Right cardiac atrium (tissue), 5 donors: ENCODE results near the gene HADHB. TPM values are rescaled to one million over a fixed set of nuclear protein-coding genes. Genes with fewer than 3 reads are reported as not detected.
"Not testable (repeated sequence)": the region's sequence is repeated elsewhere in the genome, so short reads cannot be mapped to it uniquely, and the experiment has no call there.

Source experiments
- ATAC-seq, 2 donors: fragments of 200-7000 bp; cut with Tn5 transposase; one replicate each; pipeline versions ENCODE4 v1.8.0 to v1.9.1; 2020; ENCODE audit warnings: moderate library complexity in 2 of 2, mild to moderate bottlenecking in 1 of 2
- DNase-seq, 3 donors: peaks; one replicate each; pipeline ENCODE4 v3.0.0-alpha.2; 2020
- H3K27ac ChIP-seq: one replicate; pipeline ENCODE4 v1.5.1; 2013; ENCODE audit warnings: mild to moderate bottlenecking, low read length, control low read depth, moderate library complexity
- H3K27me3 ChIP-seq: one replicate; pipeline ENCODE4 v1.6.1; 2013; ENCODE audit not compliant: control insufficient read depth, insufficient read depth
- H3K4me1 ChIP-seq: one replicate; pipeline ENCODE4 v1.6.1; 2013; ENCODE audit warnings: low read length; ENCODE audit not compliant: control insufficient read depth, insufficient read depth
- H3K4me3 ChIP-seq: one replicate; pipeline ENCODE4 v1.5.1; 2013; ENCODE audit warnings: low read length, control low read depth
- H3K9me3 ChIP-seq: one replicate; pipeline ENCODE4 v1.6.1; 2013; ENCODE audit warnings: low read length; ENCODE audit not compliant: control insufficient read depth
- WGBS: extraction: QIAGEN DNeasy Blood & Tissue Kit; methylation state at CpG from one replicate; pipeline ENCODE4 v1.1.7; 2013; 5-methylcytosine and 5-hydroxymethylcytosine counted together
- intact Hi-C, 4 donors: fragments of 100-400 bp; cut with DNase I; formaldehyde crosslinking; loops; one replicate each; pipeline versions ENCODE4 v1.11.0 to v1.14.0; 2022 to 2023
- polyA plus RNA-seq: library from polyadenylated mRNA; stranded (reverse); fragments of 200-250 nt; gene quantifications from one replicate; pipeline ENCODE4 v1.2.3, GENCODE V29; 2013
- total RNA-seq, 4 donors: library from RNA; stranded (reverse); fragmentation: NEBNext Ultra II Directional; extraction: Animal tissue kit (Norgen Biotek cat#: 25700); gene quantifications; one replicate each; pipeline ENCODE4 v1.2.1, GENCODE V29; 2021
- donor health status: healthy with polysubstance abuse.
- donor health status: DM: no; HTN: yes; CAD: no.
- donor health status: DM: no; HTN: no; CAD: no.
- donor health status: DM: no; HTN: yes; CAD: no; lungs with severe emphysema.
- donor health status: DM: yes; HTN: yes; CAD: no.

The HADHB gene
- total and polyA plus RNA-seq, 5 donors, result 750 to 992 (median 873) TPM

GRCh38 chr2:26245231-26245732, 543 bp downstream of the HADHB start:
- peak; percentile 42 to 61 for ATAC-seq
- Histone ChIP-seq H3K4me3 (peak overlapping the region; percentile 95), H3K27me3 (no peaks in the 10 kb centered on the region), H3K4me1 (no peaks in the 10 kb centered on the region), H3K9me3 (no peaks in the 10 kb centered on the region), H3K27ac (peak overlapping the region; percentile 97)
- WGBS, result 0% methylated on average over 21 of the region's 21 CpGs
- DNase-seq, result peak in 2 of 3 donors; percentile 33 to 72
- intact Hi-C loops, result no loop called here

- intact Hi-C loops, result no loop called here
- Histone ChIP-seq H3K9me3 (no peaks in the 10 kb centered on the region), H3K4me1 (no peaks in the 10 kb centered on the region), H3K4me3 (peak overlapping the region; percentile 95), H3K27me3 (no peaks in the 10 kb centered on the region), H3K27ac (peak overlapping the region; percentile 97)
- DNase-seq (no peak), ATAC-seq (no peak)
- WGBS, result 19% methylated on average over 3 of the region's 3 CpGs
These were observed 1.1 kb downstream of the HADHB start for GRCh38 chr2:26245810-26246209.

GRCh38 chr2:26246818-26247217, 2.1 kb downstream of the HADHB start:
- intact Hi-C loops, result no loop called here
- Histone ChIP-seq H3K4me3 (peak overlapping the region; percentile 95), H3K27ac (peak overlapping the region; percentile 56), H3K4me1 (no peaks in the 10 kb centered on the region), H3K9me3 (no peaks in the 10 kb centered on the region), H3K27me3 (no peaks in the 10 kb centered on the region)
- ATAC-seq, result no peak
- 67% methylated on average over 9 of the region's 9 CpGs for WGBS
- DNase-seq, result peak; percentile 25 to 66 (median 60)

- Histone ChIP-seq H3K27ac (peak overlapping the region; percentile 32), H3K9me3 (no peaks in the 10 kb centered on the region), H3K27me3 (no peaks in the 10 kb centered on the region), H3K4me3 (no peak overlapping the region), H3K4me1 (peaks cover 2% of the 10 kb centered on the region)
- DNase-seq, result no peak
- intact Hi-C loops, result no loop called here
- ATAC-seq, result no peak
- WGBS, result 87% methylated on average over 2 of the region's 2 CpGs
These were observed 4.9 kb downstream of the HADHB start for GRCh38 chr2:26249625-26250024.

GRCh38 chr2:26251893-26252292, 7.2 kb downstream of the HADHB start:
- intact Hi-C loops, result no loop called here
- Histone ChIP-seq H3K9me3 (no peaks in the 10 kb centered on the region), H3K4me1 (peaks cover 2% of the 10 kb centered on the region), H3K27me3 (no peaks in the 10 kb centered on the region), H3K27ac (peak overlapping the region; percentile 48), H3K4me3 (no peak overlapping the region)
- peak; percentile 54 to 80 (median 78) for DNase-seq
- peak; percentile 89 to 90 for ATAC-seq
- WGBS, result 42% methylated on average over 3 of the region's 3 CpGs

GRCh38 chr2:26255759-26256384, 11.1 kb downstream of the HADHB start:
- WGBS, result 34% methylated on average over 3 of the region's 3 CpGs
- peaks cover 2% of the 10 kb centered on the region for H3K4me1 ChIP-seq
- no peak overlapping the region for H3K4me3 ChIP-seq
- no peak overlapping the region for H3K27ac ChIP-seq
- no peaks in the 10 kb centered on the region for H3K27me3 ChIP-seq
- intact Hi-C loops, result no loop called here
- DNase-seq (no peak), ATAC-seq (peak; percentile 66 to 71)
- no peaks in the 10 kb centered on the region for H3K9me3 ChIP-seq

GRCh38 chr2:26258836-26259235, 14.1 kb downstream of the HADHB start:
- H3K9me3 ChIP-seq, H3K4me1 ChIP-seq, H3K27me3 ChIP-seq, ATAC-seq, H3K4me3 ChIP-seq, DNase-seq, H3K27ac ChIP-seq, intact Hi-C loops: not testable (repeated sequence)
- 94% methylated on average over 8 of the region's 8 CpGs for WGBS

GRCh38 chr2:26268213-26268612, 23.5 kb downstream of the HADHB start:
- DNase-seq (no peak), ATAC-seq (peak; percentile 33 to 64)
- Histone ChIP-seq H3K9me3 (no peaks in the 10 kb centered on the region), H3K27me3 (no peaks in the 10 kb centered on the region), H3K27ac (peak overlapping the region; percentile 7), H3K4me1 (peaks cover 2% of the 10 kb centered on the region), H3K4me3 (no peak overlapping the region)
- WGBS, result 63% methylated on average over 4 of the region's 4 CpGs
- intact Hi-C loops, result no loop called here

- not testable (repeated sequence) for H3K4me1 ChIP-seq
These were observed 24.1 kb downstream of the HADHB start for GRCh38 chr2:26268670-26269385.

GRCh38 chr2:26269571-26270158, 24.9 kb downstream of the HADHB start:
- Histone ChIP-seq H3K4me1 (peaks cover 7% of the 10 kb centered on the region), H3K27me3 (no peaks in the 10 kb centered on the region), H3K27ac (no peak overlapping the region), H3K4me3 (no peak overlapping the region), H3K9me3 (no peaks in the 10 kb centered on the region)
- WGBS, result 89% methylated on average over 6 of the region's 6 CpGs
- no peak for ATAC-seq
- intact Hi-C loops, result no loop called here
- DNase-seq, result no peak

More at GRCh38 chr2:26268670-26269385, 24.1 kb downstream of the HADHB start:
- peak overlapping the region; percentile 7 for H3K27ac ChIP-seq
- intact Hi-C loops, H3K4me3 ChIP-seq, ATAC-seq, H3K27me3 ChIP-seq, H3K9me3 ChIP-seq: not testable (repeated sequence)
- DNase-seq, result peak in 1 of 3 donors; percentile 43
- 89% methylated on average over 12 of the region's 12 CpGs for WGBS

- Histone ChIP-seq H3K4me1 (peaks cover 9% of the 10 kb centered on the region), H3K27me3 (no peaks in the 10 kb centered on the region), H3K9me3 (no peaks in the 10 kb centered on the region), H3K27ac (no peak overlapping the region), H3K4me3 (no peak overlapping the region)
- intact Hi-C loops, result no loop called here
- no peak for ATAC-seq
- no peak for DNase-seq
These were observed 25.6 kb downstream of the HADHB start for GRCh38 chr2:26270373-26270772.
